HepG2 (cell line): ENCODE results near the gene TXNL4B. TPM values are rescaled to one million over a fixed set of nuclear protein-coding genes. Genes with fewer than 3 reads are reported as not detected.
"Not testable (repeated sequence)": the region's sequence is repeated elsewhere in the genome, so short reads cannot be mapped to it uniquely, and the experiment has no call there.

Experiments
- ATAC-seq: fragments of 200-7000 bp; cut with Tn5 transposase; 3 replicates; pipeline ENCODE4 v1.9.1; 2020; ENCODE audit warnings: mild to moderate bottlenecking, moderate library complexity
- BruUV-seq: library from RNA; stranded (reverse); fragments of 400-500 nt; replicated peaks from 2 replicates; lab custom pipeline; 2021; lab: Mats Ljungman, UMichigan
- CTCF ChIA-PET: fragments of 300-600 bp; formaldehyde crosslinking; extraction: SDS; loops from one replicate; lab custom pipeline; 2021; ENCODE audit warnings: low total read pairs, inconsistent platforms, low intra/inter-chr PET ratio; lab: Yijun Ruan, JAX
- POLR2A ChIA-PET: fragments of 350-600 bp; sonication (Branson Sonifier 250); formaldehyde crosslinking; loops from one replicate; lab custom pipeline; 2020; ENCODE audit warnings: antibody characterized with exemption, inconsistent platforms; lab: Yijun Ruan, JAX
- DNase-seq: peaks from one replicate; pipeline ENCODE4 v3.0.0-alpha.2; 2015; ENCODE audit warnings: low spot score
- FAIRE-seq: peaks from 3 replicates; lab custom pipeline; 2011; peaks lifted over from hg19 to GRCh38; lab: Jason Lieb, UNC
- H2AFZ ChIP-seq: one replicate; pipeline ENCODE4 v1.6.1; 2011; ENCODE audit warnings: low read length, inconsistent platforms
- H3K27ac ChIP-seq: fragments of 300-600 bp; 3 replicates; pipeline ENCODE4 v1.8.0; 2011; ENCODE audit warnings: mixed run types, mild to moderate bottlenecking, mixed read lengths, low read length, inconsistent platforms; ENCODE audit not compliant: insufficient read depth; ENCODE audit errors: extremely low read length
- H3K27me3 ChIP-seq, 2 experiments: fragments of 200-600 bp in 1 of 2; 2 replicates in 1 of 2; 3 replicates in 1 of 2; pipeline versions ENCODE4 v1.6.0 to v1.8.0; 2011; ENCODE audit warnings: low read length in 2 of 2, mild to moderate bottlenecking in 2 of 2, moderate library complexity in 2 of 2, inconsistent platforms in 1 of 2; ENCODE audit not compliant: insufficient read depth in 2 of 2, control insufficient read depth in 1 of 2
- H3K36me3 ChIP-seq, 2 experiments: fragments of 200-600 bp in 1 of 2; replicated peaks in 1 of 2; 2 replicates in 1 of 2; 3 replicates in 1 of 2; pipeline versions ENCODE4 v1.5.1 to v1.8.0; 2011; ENCODE audit warnings: low read length in 2 of 2, inconsistent platforms in 1 of 2; ENCODE audit not compliant: insufficient read depth in 2 of 2, control insufficient read depth in 1 of 2
- H3K4me1 ChIP-seq: 2 replicates; pipeline ENCODE4 v1.5.1; 2012; ENCODE audit warnings: low read length, inconsistent platforms; ENCODE audit not compliant: insufficient read depth
- H3K4me2 ChIP-seq: 2 replicates; pipeline ENCODE4 v1.6.0; 2011; ENCODE audit warnings: low read depth, low read length, inconsistent platforms
- H3K4me3 ChIP-seq, 3 experiments: fragments of 200-600 bp in 1 of 3; sonication (generic), shearing (Covaris generic) in 1 of 3; replicated peaks in 1 of 3; 2 replicates each; pipeline ENCODE4 v1.5.1; 2011 to 2016; ENCODE audit warnings: low read length in 3 of 3, inconsistent platforms in 2 of 3, low read depth in 2 of 3, mild to moderate bottlenecking in 2 of 3, control low read depth in 1 of 3, mixed read lengths in 1 of 3; ENCODE audit not compliant: insufficient read depth in 1 of 3
- H3K79me2 ChIP-seq: one replicate; pipeline ENCODE4 v1.6.1; 2011; ENCODE audit warnings: low read length, inconsistent platforms; ENCODE audit not compliant: insufficient read depth
- H3K9ac ChIP-seq: 2 replicates; pipeline ENCODE4 v1.6.0; 2011; ENCODE audit warnings: mild to moderate bottlenecking, low read depth, low read length, inconsistent platforms; ENCODE audit not compliant: insufficient read depth
- H3K9me3 ChIP-seq: 2 replicates; pipeline ENCODE4 v1.5.1; 2012; ENCODE audit warnings: mild to moderate bottlenecking, low read length
- H4K20me1 ChIP-seq: 2 replicates; pipeline ENCODE4 v1.6.0; 2011; ENCODE audit warnings: inconsistent platforms, mild to moderate bottlenecking, low read length, moderate library complexity; ENCODE audit not compliant: insufficient read depth
- MAZ ChIP-seq, 2 experiments: sonication (generic) in 1 of 2; formaldehyde crosslinking in 1 of 2; IDR thresholded peaks; 2 replicates each; pipeline versions ENCODE4 v1.5.0 to v1.6.1; 2012 to 2020; ENCODE audit warnings: low read depth in 2 of 2, mild to moderate bottlenecking in 2 of 2, borderline replicate concordance in 1 of 2, improper control_type of control experiment in 1 of 2, low read length in 1 of 2, missing genetic modification reagents in 1 of 2, moderate library complexity in 1 of 2
- WGBS: methylation state at CpG from one replicate; pipeline ENCODE4 v1.1.6; 2017; ENCODE audit warnings: low lambda C conversion rate; 5-methylcytosine and 5-hydroxymethylcytosine counted together
- in situ Hi-C: cut with HindIII; loops from 2 replicates; pipeline ENCODE4 v1.10.0; 2017; ENCODE audit warnings: low pct_unique_long_range_greater_than_20kb; ENCODE audit not compliant: extremely low pct_ligation_motif_present
- intact Hi-C: fragments of 100-400 bp; cut with micrococcal nuclease; formaldehyde crosslinking; loops from one replicate; pipeline ENCODE4 v1.10.0; 2022; ENCODE audit not compliant: unreplicated experiment
- polyA plus RNA-seq, 8 experiments: library from polyadenylated mRNA; depleted of rRNA in 3 of 8; stranded (reverse) in 7 of 8; unstranded in 1 of 8; fragments of >200 nt; fragmentation: Illumina TruSeq in 4 of 8; extraction: Trizol in 4 of 8; gene quantifications; 2 replicates each; pipeline versions ENCODE4 v1.2.1 to v1.2.3, GENCODE V29; 2011 to 2016; ENCODE audit warnings: low read depth in 4 of 8, missing spikeins in 1 of 8, mixed read lengths in 1 of 8; ENCODE audit not compliant: insufficient read depth in 1 of 8
- total RNA-seq, 5 experiments: library from RNA; depleted of rRNA; stranded (reverse); fragments of >200 nt; fragmentation: Illumina TruSeq; extraction: Trizol; gene quantifications; 2 replicates each; pipeline ENCODE4 v1.2.3, GENCODE V29; 2016; ENCODE audit warnings: low read depth in 1 of 5
- TF ChIP-seq, protein P1 (sequence below): sonication (generic); formaldehyde crosslinking; IDR thresholded peaks from 2 replicates; pipeline ENCODE4 v1.5.1; 2020; ENCODE audit warnings: missing genetic modification reagents, mild to moderate bottlenecking, borderline replicate concordance

Gene TXNL4B
- total and polyA plus RNA-seq, 2 of the 13 experiments (the other 11 are each of a cell fraction or from before 2014, with no cell fraction given) = 17.4 to 18.3 TPM

DNA sequence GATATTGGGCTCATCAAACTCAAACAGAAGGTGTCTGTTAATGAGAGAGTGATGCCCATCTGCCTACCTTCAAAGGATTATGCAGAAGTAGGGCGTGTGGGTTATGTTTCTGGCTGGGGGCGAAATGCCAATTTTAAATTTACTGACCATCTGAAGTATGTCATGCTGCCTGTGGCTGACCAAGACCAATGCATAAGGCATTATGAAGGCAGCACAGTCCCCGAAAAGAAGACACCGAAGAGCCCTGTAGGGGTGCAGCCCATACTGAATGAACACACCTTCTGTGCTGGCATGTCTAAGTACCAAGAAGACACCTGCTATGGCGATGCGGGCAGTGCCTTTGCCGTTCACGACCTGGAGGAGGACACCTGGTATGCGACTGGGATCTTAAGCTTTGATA lies 33.0 kb downstream of the TXNL4B start (continued):
- no peak for TF ChIP-seq MAZ (IDR thresholded peaks at IDR 0.05; ENCODE audit: borderline replicate concordance, low read depth, low read length)
- TF ChIP-seq MAZ (CRISPR knock-in tag; IDR thresholded peaks at IDR 0.05; ENCODE audit: low read depth) = no peak
- TF ChIP-seq, protein P1, sequence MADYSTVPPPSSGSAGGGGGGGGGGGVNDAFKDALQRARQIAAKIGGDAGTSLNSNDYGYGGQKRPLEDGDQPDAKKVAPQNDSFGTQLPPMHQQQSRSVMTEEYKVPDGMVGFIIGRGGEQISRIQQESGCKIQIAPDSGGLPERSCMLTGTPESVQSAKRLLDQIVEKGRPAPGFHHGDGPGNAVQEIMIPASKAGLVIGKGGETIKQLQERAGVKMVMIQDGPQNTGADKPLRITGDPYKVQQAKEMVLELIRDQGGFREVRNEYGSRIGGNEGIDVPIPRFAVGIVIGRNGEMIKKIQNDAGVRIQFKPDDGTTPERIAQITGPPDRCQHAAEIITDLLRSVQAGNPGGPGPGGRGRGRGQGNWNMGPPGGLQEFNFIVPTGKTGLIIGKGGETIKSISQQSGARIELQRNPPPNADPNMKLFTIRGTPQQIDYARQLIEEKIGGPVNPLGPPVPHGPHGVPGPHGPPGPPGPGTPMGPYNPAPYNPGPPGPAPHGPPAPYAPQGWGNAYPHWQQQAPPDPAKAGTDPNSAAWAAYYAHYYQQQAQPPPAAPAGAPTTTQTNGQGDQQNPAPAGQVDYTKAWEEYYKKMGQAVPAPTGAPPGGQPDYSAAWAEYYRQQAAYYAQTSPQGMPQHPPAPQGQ (CRISPR knock-in tag) = no peak

DNA sequence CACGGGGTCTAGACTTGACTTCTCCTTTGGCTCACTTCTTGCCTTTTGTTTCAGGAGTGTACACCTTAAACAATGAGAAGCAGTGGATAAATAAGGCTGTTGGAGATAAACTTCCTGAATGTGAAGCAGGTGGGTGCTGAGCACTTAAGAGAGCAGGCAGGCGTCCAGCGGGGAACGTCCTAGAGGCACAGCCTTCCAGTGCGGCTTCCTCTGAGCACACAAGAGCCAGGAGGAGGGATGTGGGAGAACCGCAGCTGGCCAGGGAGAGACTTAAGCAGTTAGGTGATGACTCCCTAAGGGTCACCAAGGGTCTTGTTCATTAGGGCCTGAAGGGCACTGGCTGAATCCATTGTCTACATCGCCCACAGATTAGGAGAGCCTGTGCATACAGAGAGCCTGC lies 34.4 kb downstream of the TXNL4B start:
- H2AFZ ChIP-seq, H3K4me3 ChIP-seq, POLR2A ChIA-PET: not testable (repeated sequence)

DNA sequence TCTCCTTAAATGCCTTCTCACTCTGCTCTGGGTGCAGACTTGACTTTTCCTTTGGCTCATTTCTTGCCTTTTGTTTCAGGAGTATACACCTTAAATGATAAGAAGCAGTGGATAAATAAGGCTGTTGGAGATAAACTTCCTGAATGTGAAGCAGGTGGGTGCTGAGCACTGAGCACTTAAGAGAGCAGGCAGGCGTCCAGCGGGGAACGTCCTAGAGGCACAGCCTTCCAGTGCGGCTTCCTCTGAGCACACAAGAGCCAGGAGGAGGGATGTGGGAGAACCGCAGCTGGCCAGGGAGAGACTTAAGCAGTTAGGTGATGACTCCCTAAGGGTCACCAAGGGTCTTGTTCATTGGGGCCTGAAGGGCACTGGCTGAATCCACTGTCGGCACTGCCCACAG lies 36.1 kb downstream of the TXNL4B start:
- in situ Hi-C loops, H3K36me3 ChIP-seq, BruUV-seq, H3K79me2 ChIP-seq, CTCF ChIA-PET, H3K27me3 ChIP-seq, H3K4me2 ChIP-seq, H3K27ac ChIP-seq, intact Hi-C loops, H2AFZ ChIP-seq, H3K9ac ChIP-seq, ATAC-seq, H3K4me3 ChIP-seq, DNase-seq, POLR2A ChIA-PET, H3K9me3 ChIP-seq, H4K20me1 ChIP-seq, FAIRE-seq: not testable (repeated sequence)
- H3K4me1 ChIP-seq = peaks cover 62% of the 10 kb centered on the region
- WGBS = no CpG with 5 or more reads among the region's 6 CpGs

More for the DNA sequence above, 34.4 kb downstream of the TXNL4B start:
- in situ Hi-C loops, H4K20me1 ChIP-seq, ATAC-seq, H3K4me2 ChIP-seq, DNase-seq, H3K9ac ChIP-seq, H3K27me3 ChIP-seq, CTCF ChIA-PET, intact Hi-C loops, BruUV-seq, H3K79me2 ChIP-seq, FAIRE-seq, H3K27ac ChIP-seq, H3K9me3 ChIP-seq, H3K36me3 ChIP-seq: not testable (repeated sequence)
- WGBS = 94% methylated on average over 5 of the region's 7 CpGs
- H3K4me1 ChIP-seq = peaks cover 61% of the 10 kb centered on the region
